NCI-H2171 treated with DMSO at 0.1 percent for 48 hours (cell line): Measurements from ENCODE around the gene PIK3C2G.

ENCODE experiments used
- DNase-seq: peaks from one replicate; lab custom pipeline; 2025; lab: John Stamatoyannopoulos, UW

Gene PIK3C2G

GRCh38 chr12:18345021-18345735 lies 83.9 kb downstream of the PIK3C2G start:
- no peak for DNase-seq

- DNase-seq, result no peak
These were observed 91.0 kb downstream of the PIK3C2G start for GRCh38 chr12:18352312-18352711.

GRCh38 chr12:18355429-18355828 lies 94.1 kb downstream of the PIK3C2G start:
- DNase-seq, result no peak

GRCh38 chr12:18358077-18358476 lies 96.8 kb downstream of the PIK3C2G start:
- DNase-seq, result no peak

- DNase-seq, result no peak
These were observed 97.6 kb downstream of the PIK3C2G start for GRCh38 chr12:18358930-18359329.

GRCh38 chr12:18361433-18361832 lies 100.1 kb downstream of the PIK3C2G start:
- DNase-seq, result no peak

GRCh38 chr12:18363321-18363720 lies 102.0 kb downstream of the PIK3C2G start:
- no peak for DNase-seq

GRCh38 chr12:18368594-18368993 lies 107.3 kb downstream of the PIK3C2G start:
- no peak for DNase-seq

- DNase-seq, result no peak
These were observed 111.9 kb downstream of the PIK3C2G start for GRCh38 chr12:18373181-18373580.

GRCh38 chr12:18375131-18375530 lies 113.8 kb downstream of the PIK3C2G start:
- DNase-seq, result no peak

GRCh38 chr12:18375583-18375982 lies 114.3 kb downstream of the PIK3C2G start:
- no peak for DNase-seq

- no peak for DNase-seq
These were observed 121.0 kb downstream of the PIK3C2G start for GRCh38 chr12:18382236-18382885.

- no peak for DNase-seq
These were observed 121.9 kb downstream of the PIK3C2G start for GRCh38 chr12:18383203-18383602.

GRCh38 chr12:18387706-18388105 lies 126.4 kb downstream of the PIK3C2G start:
- no peak for DNase-seq

- no peak for DNase-seq
These were observed 128.5 kb downstream of the PIK3C2G start for GRCh38 chr12:18389820-18390219.

GRCh38 chr12:18391151-18391550 lies 129.8 kb downstream of the PIK3C2G start:
- DNase-seq, result no peak

- no peak for DNase-seq
These were observed 133.4 kb downstream of the PIK3C2G start for GRCh38 chr12:18394742-18395141.

- DNase-seq, result no peak
These were observed 138.9 kb downstream of the PIK3C2G start for GRCh38 chr12:18400186-18400585.

- no peak for DNase-seq
These were observed 141.7 kb downstream of the PIK3C2G start for GRCh38 chr12:18402872-18403611.

GRCh38 chr12:18411453-18411852 lies 150.1 kb downstream of the PIK3C2G start:
- no peak for DNase-seq

- DNase-seq, result no peak
These were observed 153.4 kb downstream of the PIK3C2G start for GRCh38 chr12:18414671-18415070.

- no peak for DNase-seq
These were observed 153.9 kb downstream of the PIK3C2G start for GRCh38 chr12:18415227-18415626.

GRCh38 chr12:18416412-18416811 lies 155.1 kb downstream of the PIK3C2G start:
- DNase-seq, result no peak
